GM19035 (cell line): ENCODE data around the gene RAB34.

ENCODE experiments used
- ATAC-seq: cut with Tn5 transposase; IDR thresholded peaks from one replicate; pipeline ENCODE4 v1.9.1; 2021; ENCODE audit not compliant: unreplicated experiment

RAB34 gene

DNA sequence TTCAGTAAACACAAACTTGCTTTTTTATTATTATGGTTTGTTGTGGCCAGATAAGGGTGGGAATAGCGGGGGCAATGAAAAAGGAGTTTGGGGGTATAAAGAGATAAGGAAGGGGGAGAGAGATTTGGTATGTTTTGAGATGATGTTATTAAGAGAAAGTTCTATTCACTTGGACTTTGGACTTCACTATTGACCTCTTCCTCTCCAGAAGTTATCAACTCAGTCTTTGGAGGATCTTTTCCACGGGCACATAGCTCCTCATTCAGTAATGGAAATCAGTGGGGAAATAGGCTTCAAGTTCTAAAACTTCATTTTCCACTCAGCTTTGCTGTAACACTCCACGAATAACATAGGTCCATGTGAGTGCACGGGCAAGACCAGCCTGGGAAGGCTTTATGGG lies 29.2 kb downstream of the RAB34 start:
- ATAC-seq = no peak

DNA sequence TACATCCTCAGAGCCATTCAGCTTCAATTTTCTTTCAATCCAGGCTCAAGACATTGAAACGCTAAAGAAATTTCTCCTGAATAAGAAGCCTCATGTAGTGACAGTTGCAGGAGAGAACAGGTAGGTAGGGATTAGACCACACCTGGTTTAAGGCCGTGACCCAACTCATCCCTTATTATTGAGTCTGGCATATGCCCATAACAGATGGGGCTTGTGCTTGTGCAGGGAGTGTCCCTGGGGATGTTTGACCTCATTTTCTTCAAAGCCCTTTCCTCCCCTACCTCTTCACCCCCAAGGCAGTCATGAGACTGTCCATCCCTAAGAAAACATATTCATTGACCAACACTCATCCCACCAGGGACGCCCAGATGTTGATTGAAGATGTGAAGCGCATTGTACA lies 31.4 kb downstream of the RAB34 start:
- ATAC-seq = no peak

DNA sequence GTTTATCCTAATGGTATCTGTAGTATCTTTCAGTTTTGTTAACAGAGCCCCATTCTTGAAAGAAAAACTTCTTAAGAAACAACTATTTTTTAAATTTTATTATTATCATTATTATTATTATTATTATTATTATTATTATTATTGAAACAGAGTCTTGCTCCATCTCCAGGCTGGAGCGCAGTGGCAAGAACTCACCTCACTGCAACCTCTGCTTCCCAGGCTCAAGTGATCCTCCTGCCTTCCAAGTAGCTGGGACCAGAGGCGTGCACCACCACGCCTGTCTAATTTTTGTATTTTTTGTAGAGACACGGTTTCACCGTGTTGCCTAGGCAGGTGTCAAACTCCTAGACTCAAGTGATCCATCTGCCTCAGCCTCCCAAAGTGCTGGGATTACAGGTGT lies 32.3 kb downstream of the RAB34 start:
- ATAC-seq = no peak

DNA sequence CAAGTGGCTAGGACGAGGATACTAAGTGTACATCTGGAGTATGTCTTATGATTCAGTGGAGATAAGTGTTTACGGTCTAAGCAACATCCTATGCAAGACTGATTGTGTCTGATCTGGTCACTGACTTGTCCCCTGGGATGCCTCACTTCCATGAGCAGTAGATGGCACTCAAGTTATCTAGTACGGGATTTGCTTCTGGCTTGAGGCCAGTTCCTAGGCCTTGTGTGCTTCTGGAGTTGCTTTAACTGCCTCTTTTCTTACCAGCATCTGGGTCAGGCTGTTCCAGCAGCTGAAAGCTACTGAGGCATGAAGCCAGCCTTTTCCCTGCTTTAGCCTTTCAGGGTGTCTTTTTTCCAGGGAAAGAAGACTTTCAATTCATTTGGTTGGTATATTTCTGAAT lies 32.7 kb downstream of the RAB34 start:
- ATAC-seq = no peak

DNA sequence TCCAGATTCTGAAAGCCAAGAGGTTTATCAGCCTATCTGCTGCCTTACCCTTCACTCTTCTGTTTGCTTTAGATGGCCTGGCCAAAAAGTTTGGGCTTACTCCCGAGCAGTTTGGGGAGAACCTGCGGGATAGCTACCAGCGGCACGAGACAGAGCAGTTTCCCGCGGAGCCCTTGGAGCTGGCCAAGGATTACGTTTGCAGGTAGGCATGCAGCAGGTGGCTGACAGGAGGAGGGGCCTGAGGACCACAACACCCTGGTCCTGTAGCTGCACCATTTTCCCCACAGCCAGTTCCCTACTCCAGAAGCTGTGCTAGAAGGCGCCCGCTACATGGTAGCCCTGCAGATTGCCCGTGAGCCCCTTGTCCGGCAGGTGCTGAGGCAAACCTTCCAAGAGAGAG lies 35.0 kb downstream of the RAB34 start:
- ATAC-seq = no peak

DNA sequence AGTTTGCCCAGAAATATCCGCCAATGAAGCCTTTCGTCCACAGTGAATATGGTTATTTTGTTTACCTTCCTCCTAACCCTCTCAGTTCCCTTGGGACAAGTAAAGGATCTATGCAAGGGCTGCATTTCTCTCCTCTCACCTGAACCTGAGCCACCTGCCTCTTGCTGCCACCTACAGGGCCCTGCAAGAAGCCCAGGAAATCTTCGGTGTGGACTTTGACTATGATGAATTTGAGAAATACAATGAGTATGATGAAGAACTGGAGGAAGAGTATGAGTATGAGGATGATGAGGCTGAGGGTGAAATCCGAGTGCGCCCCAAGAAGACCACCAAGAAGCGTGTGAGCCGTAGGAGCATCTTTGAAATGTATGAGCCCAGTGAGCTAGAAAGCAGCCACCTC lies 41.7 kb downstream of the RAB34 start:
- no peak for ATAC-seq

DNA sequence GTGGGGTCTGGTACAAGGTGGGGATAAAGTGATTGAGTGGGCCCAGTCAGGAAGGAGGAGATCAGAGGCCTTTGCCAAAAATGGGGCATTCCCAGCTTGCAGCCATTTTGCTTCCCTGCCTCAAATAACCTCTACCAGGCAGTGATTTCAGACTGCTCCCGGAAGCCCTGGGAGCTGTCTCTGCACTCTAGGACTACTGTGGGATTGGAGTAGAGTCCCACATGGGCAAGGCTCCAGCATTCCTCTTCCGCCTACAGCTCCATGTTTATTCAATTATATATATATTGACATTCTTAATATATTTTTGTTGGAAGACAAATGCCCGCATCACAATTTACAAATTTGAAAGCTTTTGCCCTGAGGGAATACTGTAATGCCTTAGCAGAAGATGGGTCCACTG lies 42.2 kb downstream of the RAB34 start:
- ATAC-seq = no peak

DNA sequence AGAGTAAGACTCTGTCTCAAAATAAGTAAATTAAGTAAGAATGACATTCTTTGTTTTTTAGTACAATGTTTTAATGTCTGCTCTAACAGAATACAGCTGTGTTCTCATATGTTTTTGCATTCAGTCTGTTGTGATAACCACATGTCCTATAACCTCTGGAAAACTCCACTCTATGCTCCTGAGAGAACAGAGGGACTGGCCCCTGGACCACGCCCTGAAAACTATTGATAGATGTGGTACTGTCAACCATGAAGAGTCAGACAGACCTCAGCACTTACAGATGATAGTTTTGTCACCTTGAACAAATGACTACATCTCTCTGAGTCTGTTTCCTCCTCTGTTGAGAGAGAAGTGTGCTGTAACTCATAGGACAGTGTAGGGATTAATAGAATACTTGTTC lies 47.8 kb downstream of the RAB34 start:
- ATAC-seq = no peak

DNA sequence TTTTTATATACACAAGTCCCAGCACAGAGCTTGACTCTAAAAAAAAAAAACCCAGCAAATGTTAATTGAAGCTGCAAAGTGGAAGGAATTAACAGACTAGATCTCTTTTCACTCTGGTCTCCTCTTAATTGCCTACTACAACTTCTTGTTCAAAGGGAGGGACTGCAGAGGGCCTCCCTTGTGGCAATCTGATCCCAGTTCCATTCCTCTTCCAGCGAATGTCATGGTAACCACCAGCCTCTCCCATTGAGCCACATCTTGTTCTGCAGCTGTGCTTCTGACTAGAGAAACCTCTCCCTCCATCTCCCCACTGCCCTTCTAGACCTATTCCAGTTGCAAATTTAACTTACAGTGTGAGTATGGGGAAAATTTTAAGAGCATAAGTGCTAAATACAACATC lies 49.8 kb downstream of the RAB34 start:
- ATAC-seq = no peak

DNA sequence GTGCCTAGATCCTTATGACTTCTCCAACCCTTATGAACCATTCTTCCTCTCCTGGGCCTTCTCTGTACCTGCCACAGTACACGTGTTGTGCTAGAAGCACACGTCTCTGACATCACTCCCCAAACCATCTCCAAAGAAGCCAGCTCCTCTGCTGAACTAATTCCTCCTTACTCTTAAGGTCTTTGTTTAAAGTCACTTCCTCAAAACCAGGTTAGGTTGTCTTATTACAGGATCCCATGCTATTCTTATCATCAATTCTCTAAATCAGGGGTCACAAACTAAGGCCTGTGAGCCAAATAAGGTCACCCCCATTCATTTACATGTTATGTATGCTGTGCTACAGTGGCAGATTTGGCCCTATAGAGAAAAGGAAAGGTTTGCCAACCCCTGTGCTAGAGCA lies 51.7 kb downstream of the RAB34 start:
- ATAC-seq = no peak
